HCT116 (cell line): ENCODE data around the gene SLC12A7. TPM values are rescaled to one million over a fixed set of nuclear protein-coding genes. Genes with fewer than 3 reads are reported as not detected.

ENCODE experiments used
- ATAC-seq: fragments of 200-7000 bp; cut with Tn5 transposase; 2 replicates; pipeline ENCODE4 v1.9.1; 2020; ENCODE audit warnings: mild to moderate bottlenecking, moderate library complexity
- BruUV-seq: library from RNA; stranded (reverse); fragments of 400-500 nt; replicated peaks from 2 replicates; lab custom pipeline; 2021; lab: Mats Ljungman, UMichigan
- CTCF ChIA-PET: fragments of 300-600 bp; sonication (Branson Sonifier 250); formaldehyde crosslinking; loops from one replicate; lab custom pipeline; 2021; ENCODE audit warnings: antibody characterized with exemption; lab: Charles Lee
- POLR2A ChIA-PET: fragments of 300-600, 350-600 bp; sonication (Branson Sonifier 250); formaldehyde crosslinking; loops from one replicate; lab custom pipeline; 2021; ENCODE audit warnings: antibody characterized with exemption; lab: Charles Lee
- RAD21 ChIA-PET, 2 experiments: fragments of 300-600 bp; sonication (Branson Sonifier 250); formaldehyde crosslinking; loops; one replicate each; lab custom pipeline; 2023; ENCODE audit warnings: low total read pairs in 2 of 2; ENCODE audit not compliant: uncharacterized antibody in 2 of 2, unreplicated experiment in 2 of 2, low non-redundant PET in 1 of 2; lab: Charles Lee
- DNase-seq: peaks from one replicate; pipeline ENCODE4 v3.0.0-alpha.2; 2010; ENCODE audit warnings: low read depth, low spot score
- H2AFZ ChIP-seq: fragments of 200-600 bp; shearing (Covaris generic), sonication (generic); 2 replicates; pipeline ENCODE4 v1.6.1; 2017; ENCODE audit warnings: low read depth, mixed run types, mixed read lengths, antibody characterized with exemption, low read length; ENCODE audit not compliant: poor library complexity, severe bottlenecking
- H3K27ac ChIP-seq: 2 replicates; pipeline ENCODE4 v1.5.1; 2012; ENCODE audit warnings: low read depth, low read length
- H3K27me3 ChIP-seq: fragments of 200-600 bp; sonication (generic); 2 replicates; pipeline ENCODE4 v1.6.1; 2016; ENCODE audit warnings: mixed run types, low read length, mixed read lengths; ENCODE audit not compliant: insufficient read depth
- H3K36me3 ChIP-seq, 2 experiments: fragments of 200-500 bp in 1 of 2; fragments of 200-600 bp in 1 of 2; sonication (Bioruptor generic) in 1 of 2; sonication (generic) in 1 of 2; 2 replicates each; pipeline versions ENCODE4 v1.5.1 to v1.6.1; 2014 to 2016; ENCODE audit warnings: low read length in 2 of 2, inconsistent platforms in 1 of 2, mixed read lengths in 1 of 2, mixed run types in 1 of 2; ENCODE audit not compliant: insufficient read depth in 2 of 2, control insufficient read depth in 1 of 2
- H3K4me1 ChIP-seq, 2 experiments: fragments of 200-600 bp in 1 of 2; sonication (generic) in 1 of 2; 2 replicates each; pipeline versions ENCODE4 v1.5.1 to v1.6.1; 2012 to 2017; ENCODE audit warnings: low read length in 2 of 2, inconsistent platforms in 1 of 2, mild to moderate bottlenecking in 1 of 2, mixed read lengths in 1 of 2, mixed run types in 1 of 2, moderate library complexity in 1 of 2; ENCODE audit not compliant: insufficient read depth in 2 of 2, control insufficient read depth in 1 of 2
- H3K4me2 ChIP-seq: fragments of 200-600 bp; sonication (generic); 2 replicates; pipeline ENCODE4 v1.6.1; 2017; ENCODE audit warnings: mixed run types, low read length, mixed read lengths
- H3K4me3 ChIP-seq, 2 experiments: fragments of 200-600 bp in 1 of 2; sonication (generic) in 1 of 2; replicated peaks in 1 of 2; 2 replicates each; pipeline ENCODE4 v1.5.1; 2011 to 2016; ENCODE audit warnings: low read length in 2 of 2, control low read depth in 1 of 2, low read depth in 1 of 2, mild to moderate bottlenecking in 1 of 2, mixed read lengths in 1 of 2, mixed run types in 1 of 2
- H3K79me2 ChIP-seq: fragments of 200-600 bp; sonication (generic); 2 replicates; pipeline ENCODE4 v1.6.1; 2017; ENCODE audit warnings: mild to moderate bottlenecking, mixed run types, low read length, moderate library complexity, mixed read lengths; ENCODE audit not compliant: insufficient read depth
- H3K9ac ChIP-seq: fragments of 200-600 bp; sonication (generic); 2 replicates; pipeline ENCODE4 v1.6.1; 2016; ENCODE audit warnings: low read length, mixed read lengths
- H3K9me2 ChIP-seq: fragments of 200-600 bp; sonication (generic), shearing (Covaris generic); 2 replicates; pipeline ENCODE4 v1.6.1; 2017; ENCODE audit warnings: mixed run types, mild to moderate bottlenecking, moderate library complexity; ENCODE audit not compliant: insufficient read depth
- H3K9me3 ChIP-seq, 2 experiments: fragments of 200-500 bp in 1 of 2; fragments of 200-600 bp in 1 of 2; sonication (Bioruptor generic) in 1 of 2; sonication (generic) in 1 of 2; 2 replicates each; pipeline ENCODE4 v1.6.1; 2014 to 2017; ENCODE audit warnings: low read length in 2 of 2, mixed read lengths in 2 of 2, inconsistent platforms in 1 of 2, low read depth in 1 of 2, mild to moderate bottlenecking in 1 of 2, mixed run types in 1 of 2, moderate library complexity in 1 of 2; ENCODE audit not compliant: control insufficient read depth in 1 of 2, insufficient read depth in 1 of 2
- H4K20me1 ChIP-seq: fragments of 200-600 bp; sonication (generic), shearing (Covaris generic); 2 replicates; pipeline ENCODE4 v1.6.1; 2017; ENCODE audit warnings: mixed run types, mild to moderate bottlenecking, moderate library complexity; ENCODE audit not compliant: insufficient read depth
- CEBPB ChIP-seq: IDR thresholded peaks from 2 replicates; pipeline ENCODE4 v1.6.1; 2012; ENCODE audit warnings: low read depth
- EGR1 ChIP-seq: IDR thresholded peaks from 2 replicates; pipeline ENCODE4 v1.6.1; 2012; ENCODE audit warnings: low read depth
- ELF1 ChIP-seq: IDR thresholded peaks from 2 replicates; pipeline ENCODE4 v1.6.1; 2012; ENCODE audit warnings: low read depth, borderline replicate concordance
- EZH2 ChIP-seq: fragments of 200-600 bp; sonication (generic); IDR thresholded peaks from 2 replicates; pipeline ENCODE4 v1.6.1; 2017; ENCODE audit warnings: antibody characterized with exemption, mixed run types
- EZH2phosphoT487 ChIP-seq: fragments of 200-600 bp; IDR thresholded peaks from 2 replicates; pipeline ENCODE4 v1.6.1; 2018; ENCODE audit warnings: antibody characterized with exemption, borderline replicate concordance
- FOSL1 ChIP-seq: IDR thresholded peaks from 2 replicates; pipeline ENCODE4 v1.6.1; 2012; ENCODE audit warnings: low read depth
- POLR2A ChIP-seq: IDR thresholded peaks from 2 replicates; pipeline ENCODE4 v1.7.0; 2011; ENCODE audit warnings: borderline replicate concordance; ENCODE audit not compliant: insufficient read depth, insufficient read length; ENCODE audit errors: extremely low read depth
- POLR2AphosphoS5 ChIP-seq: IDR thresholded peaks from 2 replicates; pipeline ENCODE4 v1.6.1; 2011; ENCODE audit warnings: mild to moderate bottlenecking, low read depth, low read length, moderate library complexity
- RAD21 ChIP-seq: IDR thresholded peaks from 2 replicates; pipeline ENCODE4 v1.6.1; 2012; ENCODE audit warnings: low read depth, mild to moderate bottlenecking
- SP1 ChIP-seq: IDR thresholded peaks from 2 replicates; pipeline ENCODE4 v1.6.1; 2012; ENCODE audit warnings: low read depth
- SRF ChIP-seq: IDR thresholded peaks from 2 replicates; pipeline ENCODE4 v1.6.1; 2012; ENCODE audit warnings: low read depth
- TCF7L2 ChIP-seq: IDR thresholded peaks from 2 replicates; pipeline ENCODE4 v1.7.0; 2011; ENCODE audit warnings: borderline replicate concordance, inconsistent platforms; ENCODE audit not compliant: insufficient read depth, insufficient read length; ENCODE audit errors: extremely low read depth
- YY1 ChIP-seq: IDR thresholded peaks from 2 replicates; pipeline ENCODE4 v1.6.1; 2011; ENCODE audit warnings: low read length, low read depth, moderate library complexity, mild to moderate bottlenecking; ENCODE audit not compliant: insufficient replicate concordance; ENCODE audit errors: extremely low read depth
- ZFX ChIP-seq: fragments of 450-650 bp; IDR thresholded peaks from 2 replicates; pipeline ENCODE4 v1.6.1; 2017
- ZNF274 ChIP-seq: fragments of 200-500 bp; sonication (Bioruptor generic); IDR thresholded peaks from 2 replicates; pipeline ENCODE4 v1.6.1; 2014; ENCODE audit warnings: mild to moderate bottlenecking, low read depth, low read length, inconsistent platforms
- intact Hi-C: fragments of 100-400 bp; cut with micrococcal nuclease; formaldehyde crosslinking; loops from 2 replicates; pipeline ENCODE4 v1.10.0; 2022
- total RNA-seq: library from RNA; stranded (reverse); gene quantifications from one replicate; pipeline ENCODE4 v1.2.1, GENCODE V29; 2021; ENCODE audit not compliant: unreplicated experiment
- TF ChIP-seq, protein P1 (sequence below), 3 experiments: fragments of 200-600 bp in 1 of 3; sonication (generic) in 1 of 3; IDR thresholded peaks in 2 of 3; conservative IDR thresholded peaks in 1 of 3; 2 replicates each; pipeline ENCODE4 v1.5.1; 2012 to 2017; ENCODE audit warnings: low read depth in 2 of 3, low read length in 2 of 3, antibody characterized with exemption in 1 of 3, borderline replicate concordance in 1 of 3, control low read depth in 1 of 3, mild to moderate bottlenecking in 1 of 3, mixed read lengths in 1 of 3, mixed run types in 1 of 3, moderate library complexity in 1 of 3; ENCODE audit not compliant: insufficient read depth in 1 of 3
- TF ChIP-seq, protein P2 (sequence below): IDR thresholded peaks from 2 replicates; pipeline ENCODE4 v1.6.1; 2012; ENCODE audit warnings: low read depth
- TF ChIP-seq, protein P3 (sequence below): IDR thresholded peaks from 2 replicates; pipeline ENCODE4 v1.6.1; 2012
- TF ChIP-seq, protein P4 (sequence below): IDR thresholded peaks from 2 replicates; pipeline ENCODE4 v1.6.1; 2012
- TF ChIP-seq, protein P5 (sequence below): IDR thresholded peaks from 2 replicates; pipeline ENCODE4 v1.6.1; 2011; ENCODE audit warnings: mild to moderate bottlenecking, low read length, moderate library complexity; ENCODE audit not compliant: insufficient replicate concordance; ENCODE audit errors: extremely low read depth

Gene SLC12A7
- total RNA-seq, 1 experiment from 2014 or later, result 29.6 TPM

DNA sequence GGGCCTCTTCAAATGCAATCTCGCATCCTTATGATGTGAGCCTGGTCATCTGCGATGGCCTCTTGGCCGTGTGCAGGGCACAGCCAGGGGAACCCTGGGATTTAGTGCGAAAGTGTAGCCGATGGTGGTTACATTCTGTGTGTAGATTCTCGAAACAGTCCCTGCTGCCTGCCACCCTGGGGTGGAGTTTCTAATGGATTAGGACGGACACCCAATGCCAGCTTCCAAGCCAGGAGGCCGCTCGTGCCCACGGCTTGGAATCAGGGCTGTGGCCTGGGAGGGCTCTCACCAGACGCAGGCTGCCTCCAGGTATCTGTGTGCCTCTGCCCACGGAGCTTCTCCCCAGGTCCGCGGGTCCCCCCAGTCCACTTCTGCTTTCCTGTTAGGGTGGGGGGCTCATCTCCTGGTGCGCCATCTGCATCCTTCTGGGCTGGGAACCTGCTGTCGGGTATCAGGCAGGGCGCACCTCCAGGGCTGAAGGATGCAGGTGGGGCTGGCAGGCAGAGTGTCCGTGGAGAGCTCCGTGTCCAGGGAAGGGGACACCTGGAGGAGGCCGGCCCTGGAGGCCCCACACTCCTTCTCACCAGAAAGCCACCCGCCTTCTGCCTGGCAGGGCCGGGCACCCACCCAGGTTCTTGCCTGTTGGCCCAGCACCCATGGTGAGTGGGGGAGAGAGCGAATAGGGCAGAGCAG lies 3.4 kb upstream of the SLC12A7 start:
- DNase-seq (no peak), ATAC-seq (no peak)
- H3K4me3 ChIP-seq, result no peak overlapping the region
- no peak overlapping the region for H3K4me2 ChIP-seq
- RAD21 ChIA-PET, result no interaction called here
- no peak overlapping the region for H2AFZ ChIP-seq
- no TSS peak for BruUV-seq
- H3K9ac ChIP-seq, result no peak overlapping the region
- CTCF ChIA-PET, result no interaction called here
- peaks cover 10 to 27% of the 10 kb centered on the region in 2 experiments for H3K4me1 ChIP-seq
- TF ChIP-seq ZFX (no peak), EZH2 (no peak), CEBPB (no peak), POLR2AphosphoS5 (no peak), EGR1 (no peak), ZNF274 (no peak), SRF (no peak), RAD21 (no peak), SP1 (no peak), TCF7L2 (no peak), ELF1 (no peak), POLR2A (no peak), FOSL1 (no peak), EZH2phosphoT487 (no peak), YY1 (no peak)
- TF ChIP-seq, protein P1, sequence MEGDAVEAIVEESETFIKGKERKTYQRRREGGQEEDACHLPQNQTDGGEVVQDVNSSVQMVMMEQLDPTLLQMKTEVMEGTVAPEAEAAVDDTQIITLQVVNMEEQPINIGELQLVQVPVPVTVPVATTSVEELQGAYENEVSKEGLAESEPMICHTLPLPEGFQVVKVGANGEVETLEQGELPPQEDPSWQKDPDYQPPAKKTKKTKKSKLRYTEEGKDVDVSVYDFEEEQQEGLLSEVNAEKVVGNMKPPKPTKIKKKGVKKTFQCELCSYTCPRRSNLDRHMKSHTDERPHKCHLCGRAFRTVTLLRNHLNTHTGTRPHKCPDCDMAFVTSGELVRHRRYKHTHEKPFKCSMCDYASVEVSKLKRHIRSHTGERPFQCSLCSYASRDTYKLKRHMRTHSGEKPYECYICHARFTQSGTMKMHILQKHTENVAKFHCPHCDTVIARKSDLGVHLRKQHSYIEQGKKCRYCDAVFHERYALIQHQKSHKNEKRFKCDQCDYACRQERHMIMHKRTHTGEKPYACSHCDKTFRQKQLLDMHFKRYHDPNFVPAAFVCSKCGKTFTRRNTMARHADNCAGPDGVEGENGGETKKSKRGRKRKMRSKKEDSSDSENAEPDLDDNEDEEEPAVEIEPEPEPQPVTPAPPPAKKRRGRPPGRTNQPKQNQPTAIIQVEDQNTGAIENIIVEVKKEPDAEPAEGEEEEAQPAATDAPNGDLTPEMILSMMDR (IDR thresholded peaks at IDR 0.05 in 2 of 3, conservative IDR thresholded peaks at IDR 0.05 in 1 of 3; ENCODE audit: borderline replicate concordance in 1 of 3, insufficient read depth in 1 of 3, low read depth in 2 of 3, low read length in 2 of 3), result no peak
- TF ChIP-seq, protein P2, sequence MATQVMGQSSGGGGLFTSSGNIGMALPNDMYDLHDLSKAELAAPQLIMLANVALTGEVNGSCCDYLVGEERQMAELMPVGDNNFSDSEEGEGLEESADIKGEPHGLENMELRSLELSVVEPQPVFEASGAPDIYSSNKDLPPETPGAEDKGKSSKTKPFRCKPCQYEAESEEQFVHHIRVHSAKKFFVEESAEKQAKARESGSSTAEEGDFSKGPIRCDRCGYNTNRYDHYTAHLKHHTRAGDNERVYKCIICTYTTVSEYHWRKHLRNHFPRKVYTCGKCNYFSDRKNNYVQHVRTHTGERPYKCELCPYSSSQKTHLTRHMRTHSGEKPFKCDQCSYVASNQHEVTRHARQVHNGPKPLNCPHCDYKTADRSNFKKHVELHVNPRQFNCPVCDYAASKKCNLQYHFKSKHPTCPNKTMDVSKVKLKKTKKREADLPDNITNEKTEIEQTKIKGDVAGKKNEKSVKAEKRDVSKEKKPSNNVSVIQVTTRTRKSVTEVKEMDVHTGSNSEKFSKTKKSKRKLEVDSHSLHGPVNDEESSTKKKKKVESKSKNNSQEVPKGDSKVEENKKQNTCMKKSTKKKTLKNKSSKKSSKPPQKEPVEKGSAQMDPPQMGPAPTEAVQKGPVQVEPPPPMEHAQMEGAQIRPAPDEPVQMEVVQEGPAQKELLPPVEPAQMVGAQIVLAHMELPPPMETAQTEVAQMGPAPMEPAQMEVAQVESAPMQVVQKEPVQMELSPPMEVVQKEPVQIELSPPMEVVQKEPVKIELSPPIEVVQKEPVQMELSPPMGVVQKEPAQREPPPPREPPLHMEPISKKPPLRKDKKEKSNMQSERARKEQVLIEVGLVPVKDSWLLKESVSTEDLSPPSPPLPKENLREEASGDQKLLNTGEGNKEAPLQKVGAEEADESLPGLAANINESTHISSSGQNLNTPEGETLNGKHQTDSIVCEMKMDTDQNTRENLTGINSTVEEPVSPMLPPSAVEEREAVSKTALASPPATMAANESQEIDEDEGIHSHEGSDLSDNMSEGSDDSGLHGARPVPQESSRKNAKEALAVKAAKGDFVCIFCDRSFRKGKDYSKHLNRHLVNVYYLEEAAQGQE, result no peak
- TF ChIP-seq, protein P3, sequence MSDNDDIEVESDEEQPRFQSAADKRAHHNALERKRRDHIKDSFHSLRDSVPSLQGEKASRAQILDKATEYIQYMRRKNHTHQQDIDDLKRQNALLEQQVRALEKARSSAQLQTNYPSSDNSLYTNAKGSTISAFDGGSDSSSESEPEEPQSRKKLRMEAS, result no peak
- TF ChIP-seq, protein P4, sequence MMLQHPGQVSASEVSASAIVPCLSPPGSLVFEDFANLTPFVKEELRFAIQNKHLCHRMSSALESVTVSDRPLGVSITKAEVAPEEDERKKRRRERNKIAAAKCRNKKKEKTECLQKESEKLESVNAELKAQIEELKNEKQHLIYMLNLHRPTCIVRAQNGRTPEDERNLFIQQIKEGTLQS, result no peak
- TF ChIP-seq, protein P5, sequence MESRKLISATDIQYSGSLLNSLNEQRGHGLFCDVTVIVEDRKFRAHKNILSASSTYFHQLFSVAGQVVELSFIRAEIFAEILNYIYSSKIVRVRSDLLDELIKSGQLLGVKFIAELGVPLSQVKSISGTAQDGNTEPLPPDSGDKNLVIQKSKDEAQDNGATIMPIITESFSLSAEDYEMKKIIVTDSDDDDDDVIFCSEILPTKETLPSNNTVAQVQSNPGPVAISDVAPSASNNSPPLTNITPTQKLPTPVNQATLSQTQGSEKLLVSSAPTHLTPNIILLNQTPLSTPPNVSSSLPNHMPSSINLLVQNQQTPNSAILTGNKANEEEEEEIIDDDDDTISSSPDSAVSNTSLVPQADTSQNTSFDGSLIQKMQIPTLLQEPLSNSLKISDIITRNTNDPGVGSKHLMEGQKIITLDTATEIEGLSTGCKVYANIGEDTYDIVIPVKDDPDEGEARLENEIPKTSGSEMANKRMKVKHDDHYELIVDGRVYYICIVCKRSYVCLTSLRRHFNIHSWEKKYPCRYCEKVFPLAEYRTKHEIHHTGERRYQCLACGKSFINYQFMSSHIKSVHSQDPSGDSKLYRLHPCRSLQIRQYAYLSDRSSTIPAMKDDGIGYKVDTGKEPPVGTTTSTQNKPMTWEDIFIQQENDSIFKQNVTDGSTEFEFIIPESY, result no peak
- H4K20me1 ChIP-seq, result no peaks in the 10 kb centered on the region
- H3K27me3 ChIP-seq, result no peaks in the 10 kb centered on the region
- H3K27ac ChIP-seq, result no peak overlapping the region
- peaks cover 0 to 1% of the 10 kb centered on the region in 2 experiments; a peak in 1 of 4 replicates for H3K36me3 ChIP-seq
- POLR2A ChIA-PET, result no interaction called here
- no peaks in the 10 kb centered on the region for H3K9me2 ChIP-seq
- H3K79me2 ChIP-seq, result peaks cover 12% of the 10 kb centered on the region; the same call in 1 of the 2 replicates
- no peaks in the 10 kb centered on the region for H3K9me3 ChIP-seq
- intact Hi-C loops, result no loop called here
